Measurements from ENCODE around the gene ATP2A2. TPM values are rescaled to one million over a fixed set of nuclear protein-coding genes. Genes with fewer than 3 reads are reported as not detected.
"Not testable (repeated sequence)": the region's sequence is repeated elsewhere in the genome, so short reads cannot be mapped to it uniquely, and the experiment has no call there.

Gene ATP2A2
- total RNA-seq, 1 experiment from 2014 or later, result 20.4 TPM

GRCh38 chr12:110316861-110317260 is 35.8 kb downstream of the ATP2A2 start:
- Histone ChIP-seq H3K36me3 (peaks cover 78% of the 10 kb centered on the region), H3K4me3 (no peak overlapping the region), H3K9me3 (no peaks in the 10 kb centered on the region), H3K27me3 (no peaks in the 10 kb centered on the region)
- no peak for DNase-seq

GRCh38 chr12:110317911-110318310 is 36.9 kb downstream of the ATP2A2 start:
- no peak for DNase-seq
- Histone ChIP-seq H3K4me3 (no peak overlapping the region), H3K27me3 (no peaks in the 10 kb centered on the region), H3K9me3 (no peaks in the 10 kb centered on the region), H3K36me3 (peaks cover 80% of the 10 kb centered on the region)

GRCh38 chr12:110320550-110320949 is 39.5 kb downstream of the ATP2A2 start:
- DNase-seq, result no peak
- H3K36me3 ChIP-seq, result peaks cover 86% of the 10 kb centered on the region
- no peak overlapping the region for H3K4me3 ChIP-seq
- no peaks in the 10 kb centered on the region for H3K9me3 ChIP-seq
- H3K27me3 ChIP-seq, result no peaks in the 10 kb centered on the region

GRCh38 chr12:110329710-110330109 is 48.7 kb downstream of the ATP2A2 start:
- H3K27me3 ChIP-seq, result no peaks in the 10 kb centered on the region
- no peak overlapping the region for H3K4me3 ChIP-seq
- peaks cover 94% of the 10 kb centered on the region for H3K36me3 ChIP-seq
- no peak for DNase-seq
- H3K9me3 ChIP-seq, result no peaks in the 10 kb centered on the region

GRCh38 chr12:110330124-110330523 is 49.1 kb downstream of the ATP2A2 start:
- no peak for DNase-seq
- Histone ChIP-seq H3K4me3 (no peak overlapping the region), H3K36me3 (peaks cover 94% of the 10 kb centered on the region), H3K9me3 (no peaks in the 10 kb centered on the region), H3K27me3 (no peaks in the 10 kb centered on the region)

GRCh38 chr12:110330544-110330943 is 49.5 kb downstream of the ATP2A2 start:
- peaks cover 94% of the 10 kb centered on the region for H3K36me3 ChIP-seq
- no peaks in the 10 kb centered on the region for H3K9me3 ChIP-seq
- H3K27me3 ChIP-seq, result no peaks in the 10 kb centered on the region
- H3K4me3 ChIP-seq, result no peak overlapping the region
- no peak for DNase-seq

GRCh38 chr12:110333201-110333600 is 52.2 kb downstream of the ATP2A2 start:
- Histone ChIP-seq H3K9me3 (no peaks in the 10 kb centered on the region), H3K36me3 (peaks cover 95% of the 10 kb centered on the region), H3K27me3 (no peaks in the 10 kb centered on the region), H3K4me3 (no peak overlapping the region)
- DNase-seq, result no peak

GRCh38 chr12:110335481-110336045 is 54.5 kb downstream of the ATP2A2 start:
- no peak for DNase-seq
- no peaks in the 10 kb centered on the region for H3K9me3 ChIP-seq
- no peaks in the 10 kb centered on the region for H3K27me3 ChIP-seq
- peaks cover 96% of the 10 kb centered on the region for H3K36me3 ChIP-seq
- H3K4me3 ChIP-seq, result no peak overlapping the region

- no peak for DNase-seq
- Histone ChIP-seq H3K36me3 (peaks cover 100% of the 10 kb centered on the region), H3K4me3 (no peak overlapping the region), H3K9me3 (no peaks in the 10 kb centered on the region), H3K27me3 (no peaks in the 10 kb centered on the region)
Measured at GRCh38 chr12:110337912-110338710, 57.1 kb downstream of the ATP2A2 start.

GRCh38 chr12:110338754-110339153 is 57.7 kb downstream of the ATP2A2 start:
- no peaks in the 10 kb centered on the region for H3K9me3 ChIP-seq
- H3K4me3 ChIP-seq, result no peak overlapping the region
- DNase-seq, result no peak
- peaks cover 100% of the 10 kb centered on the region for H3K36me3 ChIP-seq
- no peaks in the 10 kb centered on the region for H3K27me3 ChIP-seq

GRCh38 chr12:110339184-110339952 is 58.3 kb downstream of the ATP2A2 start:
- Histone ChIP-seq H3K9me3 (no peaks in the 10 kb centered on the region), H3K36me3 (peaks cover 100% of the 10 kb centered on the region)
- no peak for DNase-seq

GRCh38 chr12:110340261-110340660 is 59.2 kb downstream of the ATP2A2 start:
- H3K9me3 ChIP-seq, DNase-seq, H3K4me3 ChIP-seq, H3K27me3 ChIP-seq: not testable (repeated sequence)
- H3K36me3 ChIP-seq, result peaks cover 100% of the 10 kb centered on the region

More at GRCh38 chr12:110339184-110339952, 58.3 kb downstream of the ATP2A2 start:
- H3K27me3 ChIP-seq, result no peaks in the 10 kb centered on the region
- no peak overlapping the region for H3K4me3 ChIP-seq

GRCh38 chr12:110340706-110341105 is 59.7 kb downstream of the ATP2A2 start:
- H3K4me3 ChIP-seq, result no peak overlapping the region
- no peaks in the 10 kb centered on the region for H3K9me3 ChIP-seq
- H3K36me3 ChIP-seq, result peaks cover 100% of the 10 kb centered on the region
- DNase-seq, result no peak
- H3K27me3 ChIP-seq, result no peaks in the 10 kb centered on the region

GRCh38 chr12:110342157-110342556 is 61.1 kb downstream of the ATP2A2 start:
- DNase-seq, result no peak
- Histone ChIP-seq H3K27me3 (no peaks in the 10 kb centered on the region), H3K9me3 (no peaks in the 10 kb centered on the region), H3K4me3 (no peak overlapping the region), H3K36me3 (peaks cover 98% of the 10 kb centered on the region)

GRCh38 chr12:110343114-110343513 is 62.1 kb downstream of the ATP2A2 start:
- Histone ChIP-seq H3K27me3 (no peaks in the 10 kb centered on the region), H3K9me3 (no peaks in the 10 kb centered on the region), H3K4me3 (no peak overlapping the region), H3K36me3 (peaks cover 98% of the 10 kb centered on the region)
- no peak for DNase-seq

- Histone ChIP-seq H3K9me3 (no peaks in the 10 kb centered on the region), H3K36me3 (peaks cover 98% of the 10 kb centered on the region), H3K27me3 (no peaks in the 10 kb centered on the region), H3K4me3 (no peak overlapping the region)
- DNase-seq, result no peak
Measured at GRCh38 chr12:110343736-110344555, 62.9 kb downstream of the ATP2A2 start.

GRCh38 chr12:110344657-110345056 is 63.6 kb downstream of the ATP2A2 start:
- peaks cover 98% of the 10 kb centered on the region for H3K36me3 ChIP-seq
- no peaks in the 10 kb centered on the region for H3K27me3 ChIP-seq
- no peaks in the 10 kb centered on the region for H3K9me3 ChIP-seq
- H3K4me3 ChIP-seq, result no peak overlapping the region
- no peak for DNase-seq

Measured in MG63 (cell line).